GM12874 (cell line): ENCODE measurements around the gene FXYD2.

Source experiments
- CTCF ChIP-seq: IDR thresholded peaks from 2 replicates; pipeline ENCODE4 v1.5.1; 2011; ENCODE audit warnings: low read depth, mild to moderate bottlenecking, control low read depth, low read length, moderate library complexity; ENCODE audit not compliant: insufficient read depth

FXYD2 gene

DNA sequence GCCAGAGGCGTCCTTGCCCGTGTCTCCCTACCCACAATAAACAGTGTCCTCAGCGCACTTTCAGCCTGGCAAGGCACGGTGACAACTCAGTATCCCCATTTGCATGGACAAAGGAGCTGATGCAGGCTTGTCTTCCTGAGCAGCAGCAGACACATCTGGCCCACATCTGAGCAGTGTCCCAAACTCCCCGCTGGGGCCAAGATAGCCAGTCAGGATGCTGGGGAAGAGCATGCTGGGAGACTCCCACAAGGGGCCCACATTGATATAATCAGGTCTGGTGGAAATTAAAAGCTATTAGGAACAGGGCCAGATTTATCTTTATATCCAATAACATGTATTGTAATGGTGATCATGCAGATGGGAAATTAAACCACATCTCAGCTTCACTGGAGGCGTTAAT lies 52.2 kb downstream of the FXYD2 start:
- TF ChIP-seq CTCF, result no peak

DNA sequence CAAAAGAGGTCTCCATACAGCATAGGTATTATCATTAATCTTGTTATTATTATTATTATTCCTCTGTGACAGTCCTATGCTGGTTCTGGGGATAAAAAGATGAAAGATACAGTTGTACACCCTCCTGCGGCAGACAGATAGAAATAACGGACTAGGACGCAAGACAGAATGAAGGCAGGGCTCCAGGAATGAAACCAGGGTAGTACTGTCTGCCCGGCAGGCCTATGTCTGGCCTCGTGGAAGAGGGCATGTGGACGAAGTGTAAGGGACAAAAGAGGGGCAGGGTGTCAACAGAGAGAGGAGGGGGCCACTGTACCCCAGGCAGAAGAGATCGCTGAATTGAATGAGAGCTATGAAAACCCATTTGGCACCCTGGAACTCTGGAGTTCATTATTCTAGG lies 52.7 kb downstream of the FXYD2 start:
- no peak for TF ChIP-seq CTCF

GRCh38 chr11:117771197-117771596 lies 53.3 kb downstream of the FXYD2 start:
- TF ChIP-seq CTCF, result no peak

DNA sequence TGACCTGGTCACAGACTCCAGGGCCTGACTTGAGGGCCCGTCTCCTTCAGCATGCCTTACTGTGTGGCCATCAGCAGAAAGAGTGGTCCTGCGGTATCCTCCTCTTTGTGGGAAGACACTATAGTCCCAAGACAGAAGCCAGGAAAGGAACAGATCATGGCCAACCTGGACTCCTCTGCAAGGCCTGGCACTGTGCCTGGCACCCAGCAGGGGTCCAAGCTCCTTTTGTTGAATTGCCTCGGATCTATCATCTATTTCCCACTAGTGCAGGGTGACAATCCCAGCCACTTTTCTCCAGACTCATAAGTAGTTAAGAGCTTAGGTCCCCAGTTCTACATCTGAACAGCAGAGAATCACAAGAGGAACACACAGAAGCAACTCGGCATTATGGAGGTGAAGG lies 54.5 kb downstream of the FXYD2 start:
- TF ChIP-seq CTCF, result no peak
